Activated CD8-positive, alpha-beta T cell treated with anti-CD3 and anti-CD28 coated beads for 36 hours (primary cell): ENCODE measurements around the gene NT5C3B. TPM values are rescaled to one million over a fixed set of nuclear protein-coding genes. Genes with fewer than 3 reads are reported as not detected.

Experiments used
- ATAC-seq: fragments of 200-7000 bp; cut with Tn5 transposase; one replicate; pipeline ENCODE4 v1.10.0; 2021; ENCODE audit warnings: mild to moderate bottlenecking, moderate library complexity
- CTCF ChIA-PET: fragments of 350-600 bp; sonication (Branson Sonifier 250); formaldehyde crosslinking; loops from one replicate; lab custom pipeline; 2021; ENCODE audit warnings: antibody characterized with exemption; lab: Charles Lee
- POLR2A ChIA-PET: fragments of 350-600 bp; sonication (Branson Sonifier 250); formaldehyde crosslinking; loops from one replicate; lab custom pipeline; 2021; ENCODE audit warnings: antibody characterized with exemption; lab: Charles Lee
- DNase-seq: peaks from one replicate; pipeline ENCODE4 v3.0.0-alpha.2; 2020
- H3K27ac Mint-ChIP-seq: one replicate; pipeline ENCODE4 v1.8.0; 2021; ENCODE audit warnings: mild to moderate bottlenecking, mixed read lengths
- H3K27me3 Mint-ChIP-seq: one replicate; pipeline ENCODE4 v1.8.0; 2021; ENCODE audit warnings: mixed read lengths
- H3K36me3 Mint-ChIP-seq: one replicate; pipeline ENCODE4 v1.8.0; 2021; ENCODE audit warnings: low read depth, mixed read lengths
- H3K4me1 Mint-ChIP-seq: one replicate; pipeline ENCODE4 v1.8.0; 2021; ENCODE audit warnings: low read depth, mixed read lengths
- H3K4me3 Mint-ChIP-seq: one replicate; pipeline ENCODE4 v1.8.0; 2021; ENCODE audit warnings: mild to moderate bottlenecking, moderate library complexity, mixed read lengths
- H3K9me3 Mint-ChIP-seq: one replicate; pipeline ENCODE4 v1.8.0; 2021; ENCODE audit warnings: mixed read lengths
- intact Hi-C: fragments of 100-400 bp; cut with micrococcal nuclease; formaldehyde crosslinking; loops from one replicate; pipeline ENCODE4 v1.10.0; 2022
- total RNA-seq, 2 experiments: library from RNA; stranded (reverse); gene quantifications; one replicate each; pipeline ENCODE4 v1.2.3, GENCODE V29; 2021
- TF ChIP-seq, protein P1 (sequence below): fragments of 200-600 bp; IDR thresholded peaks from one replicate; pipeline ENCODE4 v1.8.0; 2022; ENCODE audit warnings: antibody characterized with exemption, mild to moderate bottlenecking

NT5C3B gene
- total RNA-seq, 2 experiments from 2014 or later = 30.5 to 32.3 TPM

DNA sequence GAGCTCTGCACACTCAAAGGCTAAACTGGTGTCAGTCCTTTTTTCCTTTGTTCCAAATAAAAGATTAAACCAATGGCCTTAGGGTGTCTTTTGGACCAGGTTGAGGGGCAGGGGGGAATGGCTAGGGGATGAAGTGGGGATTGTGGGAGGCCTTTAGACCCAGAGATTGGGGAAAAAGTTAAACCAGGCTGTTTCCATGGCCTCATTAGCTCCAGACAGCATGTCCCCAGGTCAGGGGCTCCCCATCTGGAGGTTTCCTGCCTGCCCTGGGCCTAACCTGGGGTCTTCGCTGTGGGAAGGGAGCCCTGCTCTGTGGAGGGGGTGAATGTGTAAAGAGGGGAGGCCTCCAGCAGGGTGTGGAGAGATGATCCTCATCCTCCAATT is 12.9 kb downstream of the NT5C3B start:
- H3K36me3 Mint-ChIP-seq = peaks cover 3% of the 10 kb centered on the region

DNA sequence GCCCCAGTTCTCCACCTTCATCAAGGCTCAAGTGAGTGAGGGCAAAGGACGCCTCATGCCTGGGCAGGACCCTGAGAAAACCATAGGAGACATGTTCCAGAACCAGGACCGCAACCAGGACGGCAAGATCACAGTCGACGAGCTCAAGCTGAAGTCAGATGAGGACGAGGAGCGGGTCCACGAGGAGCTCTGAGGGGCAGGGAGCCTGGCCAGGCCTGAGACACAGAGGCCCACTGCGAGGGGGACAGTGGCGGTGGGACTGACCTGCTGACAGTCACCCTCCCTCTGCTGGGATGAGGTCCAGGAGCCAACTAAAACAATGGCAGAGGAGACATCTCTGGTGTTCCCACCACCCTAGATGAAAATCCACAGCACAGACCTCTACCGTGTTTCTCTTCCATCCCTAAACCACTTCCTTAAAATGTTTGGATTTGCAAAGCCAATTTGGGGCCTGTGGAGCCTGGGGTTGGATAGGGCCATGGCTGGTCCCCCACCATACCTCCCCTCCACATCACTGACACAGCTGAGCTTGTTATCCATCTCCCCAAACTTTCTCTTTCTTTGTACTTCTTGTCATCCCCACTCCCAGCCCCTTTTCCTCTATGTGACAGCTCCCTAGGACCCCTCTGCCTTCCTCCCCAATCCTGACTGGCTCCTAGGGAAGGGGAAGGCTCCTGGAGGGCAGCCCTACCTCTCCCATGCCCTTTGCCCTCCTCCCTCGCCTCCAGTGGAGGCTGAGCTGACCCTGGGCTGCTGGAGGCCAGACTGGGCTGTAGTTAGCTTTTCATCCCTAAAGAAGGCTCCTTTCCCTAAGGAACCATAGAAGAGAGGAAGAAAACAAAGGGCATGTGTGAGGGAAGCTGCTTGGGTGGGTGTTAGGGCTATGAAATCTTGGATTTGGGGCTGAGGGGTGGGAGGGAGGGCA is 13.6 kb downstream of the NT5C3B start:
- ATAC-seq = no peak
- no peaks in the 10 kb centered on the region for H3K27me3 Mint-ChIP-seq
- H3K36me3 Mint-ChIP-seq = peaks cover 2% of the 10 kb centered on the region
- no peaks in the 10 kb centered on the region for H3K9me3 Mint-ChIP-seq
- POLR2A ChIA-PET = interaction anchor here (0.6 to 2.1 kb wide), 2 partner anchors 11 to 141 kb away, joined by 4 to 5 read pairs; no protein-coding TSS in a partner anchor
- intact Hi-C loops = no loop called here
- no peaks in the 10 kb centered on the region for H3K4me1 Mint-ChIP-seq
- H3K4me3 Mint-ChIP-seq = no peak overlapping the region
- TF ChIP-seq, protein P1, sequence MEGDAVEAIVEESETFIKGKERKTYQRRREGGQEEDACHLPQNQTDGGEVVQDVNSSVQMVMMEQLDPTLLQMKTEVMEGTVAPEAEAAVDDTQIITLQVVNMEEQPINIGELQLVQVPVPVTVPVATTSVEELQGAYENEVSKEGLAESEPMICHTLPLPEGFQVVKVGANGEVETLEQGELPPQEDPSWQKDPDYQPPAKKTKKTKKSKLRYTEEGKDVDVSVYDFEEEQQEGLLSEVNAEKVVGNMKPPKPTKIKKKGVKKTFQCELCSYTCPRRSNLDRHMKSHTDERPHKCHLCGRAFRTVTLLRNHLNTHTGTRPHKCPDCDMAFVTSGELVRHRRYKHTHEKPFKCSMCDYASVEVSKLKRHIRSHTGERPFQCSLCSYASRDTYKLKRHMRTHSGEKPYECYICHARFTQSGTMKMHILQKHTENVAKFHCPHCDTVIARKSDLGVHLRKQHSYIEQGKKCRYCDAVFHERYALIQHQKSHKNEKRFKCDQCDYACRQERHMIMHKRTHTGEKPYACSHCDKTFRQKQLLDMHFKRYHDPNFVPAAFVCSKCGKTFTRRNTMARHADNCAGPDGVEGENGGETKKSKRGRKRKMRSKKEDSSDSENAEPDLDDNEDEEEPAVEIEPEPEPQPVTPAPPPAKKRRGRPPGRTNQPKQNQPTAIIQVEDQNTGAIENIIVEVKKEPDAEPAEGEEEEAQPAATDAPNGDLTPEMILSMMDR = no peak
- CTCF ChIA-PET = interaction anchor here (0.7 to 0.9 kb wide), 2 partner anchors 11 to 42 kb away, joined by 3 read pairs; partner anchors contain the start of genes KLHL11 and P3H4
- H3K27ac Mint-ChIP-seq = no peak overlapping the region
- no peak for DNase-seq

More for the DNA sequence above, 12.9 kb downstream of the NT5C3B start:
- no peak overlapping the region for H3K4me3 Mint-ChIP-seq
- H3K4me1 Mint-ChIP-seq = no peaks in the 10 kb centered on the region
- ATAC-seq = no peak
- intact Hi-C loops = no loop called here
- no peak for DNase-seq
- no peaks in the 10 kb centered on the region for H3K9me3 Mint-ChIP-seq
- ChIA-PET POLR2A (interaction anchor here (2.1 kb wide), 1 partner anchor 12 kb away, joined by 5 read pairs; no protein-coding TSS in a partner anchor), CTCF (interaction anchor here (0.7 kb wide), 1 partner anchor 42 kb away, joined by 3 read pairs; the partner anchor contains the start of gene KLHL11)
- no peaks in the 10 kb centered on the region for H3K27me3 Mint-ChIP-seq
- no peak overlapping the region for H3K27ac Mint-ChIP-seq
- TF ChIP-seq, protein P1 = no peak

DNA sequence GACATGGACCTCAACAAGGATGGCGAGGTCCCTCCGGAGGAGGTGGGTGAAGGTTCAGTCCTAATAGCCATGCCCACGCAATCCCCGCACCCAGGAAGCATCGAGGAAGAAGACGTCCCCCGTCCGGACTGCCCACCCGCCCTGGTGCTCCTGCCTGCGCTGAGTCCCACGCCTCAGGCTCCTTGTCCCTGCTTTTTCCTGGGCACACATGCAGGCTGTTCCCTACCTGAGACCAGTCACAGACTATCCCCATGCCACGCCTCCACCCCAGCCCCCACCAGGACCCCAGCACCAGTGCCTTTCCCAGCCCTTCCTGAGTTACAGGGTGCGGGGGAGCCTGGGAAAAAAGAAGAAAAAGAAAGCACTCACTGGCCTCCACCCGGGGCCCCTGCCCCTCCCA is 14.3 kb downstream of the NT5C3B start:
- Mint-ChIP-seq H3K27ac (no peak overlapping the region), H3K4me3 (no peak overlapping the region), H3K27me3 (no peaks in the 10 kb centered on the region), H3K4me1 (no peaks in the 10 kb centered on the region), H3K36me3 (no peaks in the 10 kb centered on the region), H3K9me3 (no peaks in the 10 kb centered on the region)
- POLR2A ChIA-PET = interaction anchor here (2.1 kb wide), 1 partner anchor 11 kb away, joined by 5 read pairs; no protein-coding TSS in a partner anchor
- TF ChIP-seq, protein P1 = no peak
- intact Hi-C loops = no loop called here
- DNase-seq = no peak
- CTCF ChIA-PET = no interaction called here
- no peak for ATAC-seq

DNA sequence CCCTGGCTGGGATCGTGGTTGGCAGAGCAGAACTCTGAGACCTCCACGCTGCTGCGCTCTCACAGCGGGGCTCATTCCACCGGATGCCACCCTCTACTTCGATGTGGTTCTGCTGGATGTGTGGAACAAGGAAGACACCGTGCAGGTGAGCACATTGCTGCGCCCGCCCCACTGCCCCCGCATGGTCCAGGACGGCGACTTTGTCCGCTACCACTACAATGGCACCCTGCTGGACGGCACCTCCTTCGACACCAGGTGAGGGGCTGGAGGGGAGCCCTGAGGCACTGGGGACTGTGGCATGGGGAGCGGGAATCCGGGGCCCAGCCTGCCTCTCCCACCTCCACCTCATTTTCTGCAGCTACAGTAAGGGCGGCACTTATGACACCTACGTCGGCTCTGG is 18.0 kb downstream of the NT5C3B start:
- ChIA-PET CTCF (no interaction called here), POLR2A (no interaction called here)
- peaks cover 2% of the 10 kb centered on the region for H3K27me3 Mint-ChIP-seq
- ATAC-seq = no peak
- TF ChIP-seq, protein P1 = no peak
- intact Hi-C loops = no loop called here
- H3K36me3 Mint-ChIP-seq = no peaks in the 10 kb centered on the region
- peaks cover 3% of the 10 kb centered on the region for H3K4me1 Mint-ChIP-seq
- no peaks in the 10 kb centered on the region for H3K9me3 Mint-ChIP-seq
- no peak for DNase-seq
- H3K27ac Mint-ChIP-seq = no peak overlapping the region
- H3K4me3 Mint-ChIP-seq = no peak overlapping the region
